HG03442 (cell line): ENCODE measurements around the gene CARD18.
"Not testable (repeated sequence)": the region's sequence is repeated elsewhere in the genome, so short reads cannot be mapped to it uniquely, and the experiment has no call there.

Source experiments
- ATAC-seq: cut with Tn5 transposase; IDR thresholded peaks from one replicate; pipeline ENCODE4 v1.9.1; 2021; ENCODE audit warnings: mild to moderate bottlenecking, moderate library complexity; ENCODE audit not compliant: unreplicated experiment

The CARD18 gene

DNA sequence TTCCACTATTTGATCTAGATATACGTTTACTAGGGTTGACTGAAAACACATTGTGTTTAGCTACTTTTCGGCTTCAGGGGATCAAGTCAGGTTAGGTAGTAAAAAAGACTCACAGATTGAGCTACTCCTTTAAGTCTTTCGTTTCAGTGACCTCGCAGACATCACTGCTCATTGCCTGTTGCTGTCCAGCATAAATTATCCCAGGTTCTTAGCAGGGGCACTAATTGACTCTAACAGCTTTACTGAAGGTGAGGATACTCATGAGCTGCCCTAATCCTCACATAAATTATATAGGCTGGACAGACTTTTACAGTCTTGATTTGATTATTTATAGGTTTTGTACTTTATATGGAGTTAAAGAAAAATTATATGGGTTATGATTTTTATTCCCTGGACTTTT lies 3.7 kb downstream of the CARD18 start:
- ATAC-seq = no peak

DNA sequence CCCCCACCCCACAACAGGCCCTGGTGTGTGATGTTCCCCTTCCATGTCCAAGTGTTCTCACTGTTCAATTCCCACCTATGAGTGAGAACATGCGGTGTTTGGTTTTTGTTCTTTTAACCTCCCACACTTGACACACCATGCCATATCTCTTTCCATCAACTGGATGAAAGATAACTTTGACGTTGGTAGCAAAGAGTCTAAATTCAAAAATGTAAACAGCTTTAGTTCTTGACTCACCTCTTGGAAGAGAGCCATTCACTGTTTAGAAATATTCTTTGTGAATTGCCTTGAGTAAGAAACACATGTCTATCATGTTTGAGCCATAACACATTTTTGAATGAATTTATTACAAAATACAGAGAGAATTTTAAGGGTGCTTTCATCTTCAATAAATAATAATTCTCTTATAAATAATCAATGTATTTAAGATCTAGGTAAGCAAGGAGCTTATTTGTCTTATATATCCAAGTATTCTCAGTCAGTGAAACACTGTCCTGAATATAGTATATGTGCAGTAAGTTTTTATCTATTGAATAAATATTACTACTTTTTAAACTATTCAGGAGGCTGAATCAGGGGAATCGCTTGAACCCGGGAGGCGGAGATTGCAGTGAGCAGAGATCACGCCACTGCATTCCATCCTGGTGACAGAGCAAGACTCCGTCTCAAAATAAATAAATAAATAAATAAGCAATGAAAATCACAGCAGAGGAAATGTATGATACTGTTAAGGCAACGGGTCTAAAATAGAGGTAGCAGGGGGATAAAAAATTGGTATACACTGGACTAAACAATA lies 6.7 kb downstream of the CARD18 start:
- no peak for ATAC-seq

DNA sequence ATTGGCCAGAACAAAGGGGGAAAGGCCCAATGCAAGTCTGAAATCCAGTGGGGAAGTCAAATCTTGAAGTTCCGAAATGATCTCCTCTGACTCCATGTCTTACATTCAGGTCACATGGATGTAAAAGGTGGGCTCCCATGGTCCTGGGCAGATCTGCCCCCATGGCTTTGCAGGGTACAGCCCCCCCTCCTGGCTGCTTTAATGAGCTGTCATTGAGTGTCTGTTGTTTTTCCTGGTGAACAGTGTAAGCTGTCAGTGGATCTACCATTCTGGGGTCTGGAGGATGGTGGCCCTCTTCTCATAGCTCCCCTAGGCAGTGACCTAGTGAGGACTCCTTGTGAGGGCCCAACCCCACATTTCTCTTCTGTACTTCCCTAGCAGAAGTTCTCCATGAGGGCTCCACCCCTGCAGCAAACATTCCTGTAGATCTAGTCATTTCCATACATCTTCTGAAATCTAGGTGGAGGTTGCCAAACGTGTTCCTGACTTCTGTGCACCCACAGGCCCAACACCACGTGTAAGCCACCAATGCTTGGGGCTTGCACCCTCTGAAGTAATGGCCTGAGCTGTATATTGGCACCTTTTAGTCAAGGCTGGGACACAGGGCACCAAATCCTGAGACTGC lies 9.3 kb downstream of the CARD18 start:
- ATAC-seq = no peak

DNA sequence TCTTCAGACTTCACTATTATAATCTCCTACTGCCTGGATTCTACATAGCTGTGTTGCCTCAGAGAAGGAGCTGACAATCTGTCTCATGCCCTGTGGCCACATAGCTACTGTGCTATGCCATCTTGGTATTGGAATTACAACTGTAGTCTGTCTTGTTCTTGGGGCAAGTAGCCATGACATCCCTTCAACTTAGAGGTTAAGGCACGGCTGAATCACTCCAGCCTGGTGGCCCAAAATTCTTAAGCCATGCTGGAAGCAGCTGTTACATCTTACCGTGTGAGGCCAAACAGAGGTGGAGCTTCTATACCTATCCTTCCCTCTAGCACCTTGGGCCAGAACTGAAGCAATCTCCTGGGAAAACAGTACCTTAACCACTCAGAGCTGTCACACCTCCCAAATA lies 14.8 kb downstream of the CARD18 start:
- no peak for ATAC-seq

DNA sequence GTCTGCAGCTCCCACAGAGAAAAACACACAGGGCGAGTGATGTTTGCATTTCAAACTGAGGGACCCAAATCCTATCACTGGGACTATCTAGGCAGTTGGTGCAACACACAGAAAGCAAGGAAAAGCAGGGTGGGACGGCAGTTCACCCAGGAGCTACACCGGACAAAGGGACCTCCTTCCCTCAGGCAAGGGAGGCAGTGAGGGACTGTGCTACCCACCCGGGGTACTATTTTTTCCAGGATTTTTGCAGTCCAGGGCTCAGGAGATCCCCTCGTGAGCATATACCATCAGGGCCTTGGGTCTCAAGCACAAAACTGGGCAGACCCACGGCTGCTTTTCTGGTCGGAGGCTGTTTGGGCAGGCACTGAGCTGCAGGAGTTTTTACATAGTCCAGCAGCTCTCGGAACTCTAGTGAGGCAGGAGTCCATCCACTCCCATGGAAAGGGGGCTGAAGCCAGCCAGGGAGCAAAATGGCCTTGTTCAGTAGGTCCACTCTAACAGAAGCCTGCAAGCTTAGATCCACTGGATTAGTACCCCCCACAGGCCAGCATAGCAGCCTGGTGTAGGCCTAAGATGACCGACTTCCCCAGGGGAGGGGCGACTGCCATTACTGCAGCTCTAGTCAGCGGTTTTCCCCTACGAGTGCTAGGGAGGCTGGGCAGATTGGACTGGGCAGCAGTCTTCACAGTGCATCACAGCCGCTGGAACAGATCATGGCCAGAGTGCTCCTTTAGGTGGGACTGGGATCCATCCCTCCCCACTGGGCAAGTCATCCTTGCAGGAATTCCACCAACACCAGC lies 28.2 kb downstream of the CARD18 start:
- no peak for ATAC-seq

DNA sequence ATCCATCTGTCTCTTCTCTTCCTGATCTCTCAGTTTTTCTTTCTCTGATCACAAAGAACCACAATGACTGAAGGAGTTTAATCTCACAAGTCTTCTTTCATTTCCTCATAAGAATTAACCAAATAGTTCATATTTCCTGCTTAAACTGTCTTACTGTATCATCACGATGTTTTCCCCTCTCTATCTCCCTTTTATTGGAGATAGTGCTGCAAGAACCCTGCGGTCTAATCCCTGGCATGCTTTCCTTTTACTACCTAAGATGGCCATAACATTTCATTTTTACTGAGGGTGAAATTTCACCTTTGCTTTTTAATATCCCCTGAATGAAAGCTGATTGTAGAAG lies 28.9 kb downstream of the CARD18 start:
- ATAC-seq = no peak

DNA sequence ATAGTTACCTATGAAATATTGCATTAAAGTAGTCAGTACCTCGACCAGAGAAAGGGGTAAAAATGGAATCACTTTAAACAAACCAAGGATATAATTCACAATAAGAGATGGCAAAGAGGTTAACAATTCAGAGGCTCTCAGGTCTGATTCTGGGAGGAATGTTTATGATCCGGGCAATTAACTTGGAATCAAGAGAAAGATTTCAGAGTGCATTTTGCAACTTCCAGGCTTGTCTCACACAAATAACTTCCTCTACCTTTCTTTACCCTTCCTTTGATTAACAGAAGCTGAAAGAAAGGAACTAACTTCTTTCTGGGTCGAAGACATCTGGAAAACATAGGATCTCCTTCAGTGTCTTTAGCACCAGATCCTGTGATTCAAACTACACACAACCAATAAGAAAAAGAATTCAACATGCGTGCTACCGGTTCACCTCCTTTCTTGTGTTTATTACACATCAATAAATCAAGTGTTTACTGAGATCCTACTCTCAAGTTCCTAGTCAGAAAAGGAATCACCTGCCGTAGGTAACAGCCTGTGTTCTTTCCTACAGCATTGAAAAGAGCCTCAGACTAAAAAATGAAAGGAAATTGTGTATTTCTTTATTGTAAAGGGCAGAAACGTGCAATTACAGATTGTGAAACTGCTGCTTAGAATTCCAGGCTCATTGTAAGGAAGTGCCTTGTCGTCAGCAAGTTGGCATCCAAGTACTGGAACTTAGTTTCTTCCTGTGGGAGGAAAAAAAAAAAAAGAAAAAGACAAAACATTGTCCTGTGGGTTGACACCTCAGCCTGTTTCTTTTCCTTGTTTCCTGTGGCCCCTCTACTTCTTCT lies 29.5 kb downstream of the CARD18 start:
- ATAC-seq = no peak

DNA sequence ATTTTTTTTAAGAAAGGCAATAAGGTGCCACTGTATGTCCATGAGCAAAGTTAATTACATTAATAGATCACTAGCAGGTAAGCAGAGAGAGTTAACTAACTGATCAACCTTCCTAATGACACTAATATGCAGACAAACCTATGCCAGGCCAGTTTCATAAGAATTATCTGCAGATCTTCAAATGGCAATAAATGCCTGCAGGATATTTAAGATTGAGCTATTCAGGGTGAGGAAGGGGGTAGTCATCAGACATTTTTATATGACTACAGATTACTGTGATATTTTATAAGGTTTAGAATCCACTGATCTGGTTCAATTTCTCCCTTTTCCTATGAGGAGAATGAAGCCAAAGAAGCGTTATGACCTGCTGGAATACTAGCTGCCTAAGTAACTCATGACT lies 30.2 kb downstream of the CARD18 start:
- no peak for ATAC-seq

DNA sequence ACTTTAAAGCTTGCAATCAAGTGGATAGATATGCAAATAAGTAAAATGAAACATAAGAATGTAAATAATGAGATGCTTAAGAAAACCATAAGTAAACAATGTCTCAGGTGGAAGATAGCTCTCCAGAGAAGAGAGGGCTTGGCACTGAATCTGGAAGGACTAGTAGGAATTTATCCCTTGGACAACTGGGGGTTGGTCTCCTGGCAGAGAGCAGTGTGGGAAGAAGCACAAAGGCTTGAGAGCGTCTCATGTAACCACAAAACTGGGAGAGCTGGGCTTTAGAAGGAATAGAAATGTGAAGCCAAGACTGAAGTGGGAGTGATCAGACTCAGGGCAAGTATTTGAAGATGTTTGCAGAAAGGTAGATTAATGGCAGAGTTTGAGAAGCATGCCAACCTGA lies 31.3 kb downstream of the CARD18 start:
- ATAC-seq = no peak

DNA sequence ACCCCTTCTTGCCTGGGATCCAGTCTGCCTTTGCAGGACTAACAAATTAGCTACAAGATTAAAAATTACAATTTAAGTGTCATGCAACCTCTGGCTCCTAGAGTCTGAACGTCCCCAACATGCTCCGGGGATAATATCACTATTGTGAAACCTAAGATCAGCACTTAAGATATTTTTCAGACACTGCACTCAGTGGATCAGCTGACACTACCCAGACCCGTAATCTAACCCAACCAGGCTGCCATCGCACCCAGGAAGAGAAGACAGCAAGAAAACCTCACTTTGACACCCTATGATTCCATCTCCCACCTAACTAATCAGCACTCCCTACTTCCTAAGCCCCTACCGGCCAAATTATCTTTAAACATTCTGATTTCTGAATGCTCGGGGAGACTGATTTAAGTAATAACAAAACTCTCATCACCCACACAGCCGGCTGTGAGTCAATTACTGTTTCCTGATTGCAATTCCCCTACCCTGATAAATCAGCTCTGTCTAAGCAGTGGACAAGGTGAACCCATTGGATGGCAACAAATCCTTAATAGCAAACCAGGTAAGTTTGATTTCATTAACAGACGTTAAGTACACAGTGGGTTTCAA lies 32.2 kb downstream of the CARD18 start:
- not testable (repeated sequence) for ATAC-seq

DNA sequence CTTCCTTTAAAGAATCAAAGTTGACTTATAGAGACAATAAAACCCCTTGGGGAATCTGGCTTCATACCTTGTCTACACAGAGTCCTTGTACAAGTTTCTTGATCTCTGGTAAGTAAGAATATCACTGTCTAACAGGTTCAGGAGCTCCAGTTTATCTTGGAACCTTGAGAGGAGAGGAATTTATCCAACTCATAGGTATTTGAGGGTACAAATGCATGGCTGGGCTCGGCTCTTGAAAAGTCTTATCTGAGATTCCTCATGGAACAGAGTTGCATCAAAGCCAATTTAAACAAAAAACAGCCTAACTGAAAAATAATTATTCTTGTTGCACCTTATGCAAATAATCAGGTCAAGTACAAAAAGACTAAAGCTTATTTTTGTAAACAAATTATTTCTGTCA lies 33.4 kb downstream of the CARD18 start:
- ATAC-seq = no peak

DNA sequence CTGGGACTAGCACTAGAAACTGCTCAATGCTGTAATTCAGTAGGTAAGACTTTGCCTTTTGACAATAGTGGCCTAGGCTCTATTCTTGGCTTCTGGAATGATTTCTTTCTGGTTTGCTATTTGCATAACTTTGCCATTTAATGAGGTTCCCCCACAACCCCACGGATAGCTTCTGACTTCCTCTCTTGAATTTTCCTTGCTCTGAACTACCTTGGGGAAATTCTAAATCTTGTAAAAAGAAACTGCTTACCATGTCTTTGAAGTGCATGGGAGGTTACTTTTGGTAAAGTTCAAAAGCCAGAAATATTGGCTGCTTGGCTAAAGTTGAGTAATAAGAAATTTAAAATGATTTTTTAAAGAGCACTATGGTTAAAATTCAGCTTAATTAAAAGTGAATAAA lies 35.3 kb downstream of the CARD18 start:
- ATAC-seq = no peak

DNA sequence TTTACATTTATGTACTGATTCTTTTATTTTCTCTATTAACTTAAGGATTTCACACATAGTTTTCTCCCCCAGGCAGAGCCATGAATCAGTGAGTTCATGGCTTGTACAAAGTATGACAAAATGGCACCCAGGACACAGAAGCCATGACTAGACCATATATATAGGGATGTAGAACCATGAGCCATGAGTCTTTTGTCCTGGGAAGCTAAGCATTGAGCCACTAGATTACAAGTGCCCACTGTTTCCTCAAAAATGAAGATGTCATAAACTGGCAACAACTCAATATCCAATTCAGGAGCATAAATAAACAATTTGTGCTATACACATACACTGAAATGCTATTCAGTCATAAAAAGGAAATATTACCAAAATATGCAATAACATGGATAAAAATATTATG lies 36.2 kb downstream of the CARD18 start:
- no peak for ATAC-seq

DNA sequence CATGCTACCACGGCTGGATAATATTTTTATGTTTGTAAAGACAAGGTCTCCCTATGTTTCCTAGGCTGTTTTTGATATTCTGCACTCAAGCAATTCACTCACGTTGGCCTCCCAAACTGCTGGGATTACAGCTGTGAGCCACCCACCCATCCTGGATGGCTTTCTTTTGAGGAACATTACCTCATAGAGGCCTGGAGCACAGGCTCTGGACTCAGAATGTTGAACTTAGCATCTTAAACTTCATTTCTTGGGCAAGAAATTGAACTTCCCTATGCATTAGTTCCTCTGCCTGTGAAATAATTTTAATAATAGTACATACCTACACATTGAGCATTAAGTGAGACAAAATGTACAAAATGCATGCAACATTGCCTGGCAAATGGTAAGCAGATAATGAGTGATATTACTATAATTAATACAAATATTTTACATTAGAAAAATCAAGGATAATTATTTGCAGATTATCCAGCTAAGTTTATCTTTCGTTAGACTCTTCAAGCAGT lies 37.4 kb downstream of the CARD18 start:
- not testable (repeated sequence) for ATAC-seq

DNA sequence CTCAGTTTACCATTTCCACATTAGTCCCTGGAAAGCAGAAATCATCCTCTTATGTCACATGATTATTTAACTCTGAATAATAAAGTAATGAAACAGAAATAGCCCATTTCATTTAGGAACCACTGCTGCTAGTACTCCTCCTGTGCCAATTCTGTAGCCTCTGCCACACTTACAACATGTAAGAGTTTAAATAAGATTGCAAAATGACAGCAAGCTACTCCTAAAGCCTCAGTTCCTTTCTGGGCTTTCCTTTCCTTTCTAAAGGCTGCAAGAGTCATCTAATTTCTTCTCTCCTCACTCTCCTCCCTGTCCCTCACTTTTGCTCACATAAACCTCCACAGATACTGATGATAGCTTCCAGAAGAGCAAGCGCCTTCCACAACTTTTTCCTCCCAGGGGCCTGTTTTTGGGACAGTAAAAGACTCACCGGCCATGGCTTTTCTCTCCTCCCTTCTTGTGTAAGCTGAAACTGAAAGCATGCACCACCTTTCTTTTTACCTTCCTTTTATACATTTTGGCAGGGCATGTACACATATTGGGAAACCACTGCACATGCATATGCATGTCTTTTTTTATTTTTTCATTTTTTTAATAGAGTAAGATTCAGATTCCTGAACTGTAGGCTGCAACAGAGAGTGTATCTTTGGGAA lies 38.5 kb downstream of the CARD18 start:
- ATAC-seq = no peak

DNA sequence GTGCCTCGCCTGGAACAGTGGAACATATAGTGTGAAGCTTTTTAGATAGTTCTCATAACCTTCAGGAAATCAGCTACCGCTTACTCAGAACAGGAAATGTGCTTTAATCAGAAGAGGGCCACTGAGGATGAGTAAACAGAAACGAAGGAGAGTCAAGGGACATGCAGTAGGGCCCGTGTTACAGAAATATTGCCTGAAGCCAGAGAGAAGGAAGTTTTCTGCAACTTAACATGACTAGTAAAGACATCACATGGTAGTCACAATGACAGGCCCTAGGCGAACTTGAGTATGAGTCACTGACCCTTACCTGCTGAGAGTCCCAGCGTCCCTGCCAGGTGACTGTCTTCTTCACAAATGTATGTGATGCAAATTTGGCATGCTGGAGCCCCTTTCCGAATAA lies 39.4 kb downstream of the CARD18 start:
- no peak for ATAC-seq

DNA sequence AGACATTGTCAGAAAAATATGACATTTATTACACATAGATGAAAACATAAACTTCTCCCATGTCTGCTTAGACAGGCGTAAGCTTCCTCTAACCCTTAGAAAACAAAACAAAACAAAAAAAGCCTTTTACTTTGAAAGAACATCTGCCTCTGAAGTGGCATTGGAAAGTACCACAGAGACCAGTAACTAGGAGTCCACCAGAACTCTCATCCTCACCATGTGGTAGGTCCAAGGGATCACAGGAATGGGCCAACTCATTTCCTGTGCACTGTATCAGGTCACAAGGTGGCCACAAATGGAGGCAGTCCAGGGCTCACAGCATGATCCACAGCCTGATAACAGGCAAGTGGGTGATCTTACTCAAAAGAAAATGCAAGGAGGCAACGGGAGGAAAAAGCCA lies 40.0 kb downstream of the CARD18 start:
- not testable (repeated sequence) for ATAC-seq

DNA sequence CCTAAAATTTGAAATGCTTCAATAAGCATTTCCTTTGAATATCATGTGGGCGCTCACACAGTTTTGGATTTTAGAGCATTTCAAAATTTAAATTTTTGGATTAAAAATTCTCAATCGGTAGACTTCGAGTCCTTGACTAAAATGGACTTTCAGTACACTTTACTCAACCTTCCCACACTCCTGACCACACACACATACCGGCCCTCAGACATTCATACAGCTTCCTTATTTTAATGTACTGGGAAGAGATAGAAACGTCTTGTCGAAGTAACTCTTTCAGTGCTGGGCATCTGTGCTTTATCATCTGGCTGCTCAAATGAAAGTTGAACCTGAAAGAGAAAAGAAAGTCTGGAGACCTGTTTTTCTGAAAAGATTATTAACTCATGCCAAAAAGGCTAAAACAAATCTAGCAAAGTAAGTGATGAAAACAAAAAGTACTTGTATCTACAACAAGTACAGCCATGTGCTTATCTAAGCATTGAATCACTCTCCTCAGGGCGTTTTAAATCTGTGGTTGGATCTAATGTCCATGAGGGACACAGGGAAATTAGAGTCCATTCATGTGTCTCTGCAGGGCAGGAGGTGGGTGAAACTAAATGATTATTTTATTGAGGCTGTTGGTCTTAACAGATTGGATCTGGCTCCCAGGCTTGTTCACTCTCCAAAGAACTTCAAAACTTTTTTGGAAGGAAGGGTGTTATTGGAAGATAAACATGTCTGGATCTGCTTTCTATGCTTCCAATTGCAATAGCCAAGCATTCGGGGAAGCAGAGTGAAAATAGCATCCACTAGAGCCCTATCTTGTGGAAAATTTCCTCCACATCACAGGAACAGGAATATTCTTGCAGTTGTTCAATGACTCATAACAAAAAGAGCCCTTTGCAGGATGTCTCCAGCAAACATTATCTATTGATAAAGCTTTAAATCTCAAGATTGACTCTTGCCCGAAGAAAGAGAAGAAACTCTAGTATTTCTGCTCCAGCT lies 47.0 kb downstream of the CARD18 start:
- no peak for ATAC-seq
